ENCODE data around the gene LRRC72. TPM values are rescaled to one million over a fixed set of nuclear protein-coding genes. Genes with fewer than 3 reads are reported as not detected.

The LRRC72 gene
- polyA plus RNA-seq, 1 donor (not counting 4 experiments of a cell fraction or from before 2014, with no cell fraction given): not detected

DNA sequence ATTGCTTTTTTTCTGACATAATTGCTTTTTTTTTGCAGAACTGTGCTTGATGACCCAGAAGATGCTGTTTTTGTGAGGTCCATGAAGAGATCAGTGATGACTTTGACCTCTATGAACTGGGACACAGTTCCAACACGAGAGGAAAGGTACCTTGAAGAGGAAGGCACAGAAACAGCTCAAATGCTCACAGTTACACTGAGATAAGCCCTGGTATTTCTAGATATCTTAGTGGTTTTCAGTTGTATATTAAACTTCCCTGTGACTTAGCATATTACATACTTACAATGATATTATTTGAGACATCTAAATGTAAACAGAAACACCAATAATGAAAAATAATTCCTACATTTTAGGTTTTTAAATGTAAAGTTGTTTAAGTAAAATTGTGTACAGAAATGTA lies 54.7 kb downstream of the LRRC72 start:
- Histone ChIP-seq H2AFZ (ENCODE audit: control insufficient read depth, low read length) (no peak overlapping the region), H3K4me3 (ENCODE audit: control insufficient read depth in 2 of 3, extremely low read depth in 1 of 3, insufficient read depth in 2 of 3, low read depth in 1 of 3, low read length in 3 of 3) (no peak overlapping the region), H3K79me2 (ENCODE audit: control insufficient read depth, insufficient read depth, low read length) (no peaks in the 10 kb centered on the region), H3K36me3 (ENCODE audit: control insufficient read depth in 2 of 2, extremely low read depth in 1 of 2, insufficient read depth in 2 of 2, low read length in 2 of 2) (no peaks in the 10 kb centered on the region), H3K27ac (ENCODE audit: control insufficient read depth, insufficient read depth, low read length) (no peak overlapping the region), H3K4me2 (ENCODE audit: control insufficient read depth, extremely low read depth, insufficient read depth, low read depth, low read length) (no peak overlapping the region), H3K9me1 (ENCODE audit: control insufficient read depth, extremely low read depth, insufficient read depth, low read length) (no peaks in the 10 kb centered on the region), H4K20me1 (ENCODE audit: control insufficient read depth, extremely low read depth, insufficient read depth, low read length) (no peaks in the 10 kb centered on the region), H3K27me3 (ENCODE audit: control insufficient read depth, extremely low read depth, insufficient read depth, low read length) (no peaks in the 10 kb centered on the region), H3K9me3 (ENCODE audit: control insufficient read depth, low read depth, low read length) (no peaks in the 10 kb centered on the region), H3K4me1 (ENCODE audit: control insufficient read depth, extremely low read depth, insufficient read depth, low read length) (no peaks in the 10 kb centered on the region), H3K9ac (ENCODE audit: control insufficient read depth, extremely low read depth, insufficient read depth, low read length) (no peak overlapping the region)
- DNase-seq (ENCODE audit: low read depth, low spot score) (no peak), FAIRE-seq (no peak)
- TF ChIP-seq EZH2 (IDR thresholded peaks at IDR 0.05; ENCODE audit: low read length): no peak
- TF ChIP-seq, protein P1, sequence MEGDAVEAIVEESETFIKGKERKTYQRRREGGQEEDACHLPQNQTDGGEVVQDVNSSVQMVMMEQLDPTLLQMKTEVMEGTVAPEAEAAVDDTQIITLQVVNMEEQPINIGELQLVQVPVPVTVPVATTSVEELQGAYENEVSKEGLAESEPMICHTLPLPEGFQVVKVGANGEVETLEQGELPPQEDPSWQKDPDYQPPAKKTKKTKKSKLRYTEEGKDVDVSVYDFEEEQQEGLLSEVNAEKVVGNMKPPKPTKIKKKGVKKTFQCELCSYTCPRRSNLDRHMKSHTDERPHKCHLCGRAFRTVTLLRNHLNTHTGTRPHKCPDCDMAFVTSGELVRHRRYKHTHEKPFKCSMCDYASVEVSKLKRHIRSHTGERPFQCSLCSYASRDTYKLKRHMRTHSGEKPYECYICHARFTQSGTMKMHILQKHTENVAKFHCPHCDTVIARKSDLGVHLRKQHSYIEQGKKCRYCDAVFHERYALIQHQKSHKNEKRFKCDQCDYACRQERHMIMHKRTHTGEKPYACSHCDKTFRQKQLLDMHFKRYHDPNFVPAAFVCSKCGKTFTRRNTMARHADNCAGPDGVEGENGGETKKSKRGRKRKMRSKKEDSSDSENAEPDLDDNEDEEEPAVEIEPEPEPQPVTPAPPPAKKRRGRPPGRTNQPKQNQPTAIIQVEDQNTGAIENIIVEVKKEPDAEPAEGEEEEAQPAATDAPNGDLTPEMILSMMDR (optimal IDR thresholded peaks at IDR 0.05 in 1 of 3, IDR thresholded peaks at IDR 0.05 in 1 of 3, conservative IDR thresholded peaks at IDR 0.05 in 1 of 3; ENCODE audit: extremely low read depth in 1 of 3, insufficient read depth in 2 of 3, low read length in 3 of 3): no peak
- dilution Hi-C loops (cut with MboI; ENCODE audit: extremely low pct_ligation_motif_present, low sequenced_read_pairs): no loop called here

DNA sequence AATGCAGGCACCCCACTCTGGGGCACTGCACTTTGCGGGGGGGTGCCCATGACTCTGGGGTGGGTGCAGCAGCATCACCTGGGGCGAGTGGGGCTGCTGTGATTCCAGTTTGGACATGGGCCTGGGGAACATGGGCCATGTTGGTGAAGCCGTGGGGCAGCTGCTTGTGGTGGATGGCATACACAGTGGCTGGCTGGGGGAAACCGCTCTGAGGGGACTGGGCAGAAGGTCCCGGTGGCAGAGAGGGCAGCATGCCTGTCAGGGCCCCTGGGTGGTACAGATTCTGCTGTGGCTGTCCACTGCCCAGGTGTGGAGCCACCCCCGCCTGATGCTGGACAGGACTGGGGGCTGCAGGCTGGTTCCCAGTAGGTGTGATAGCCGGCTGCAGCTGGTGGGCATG lies 57.2 kb downstream of the LRRC72 start:
- Histone ChIP-seq H3K4me2 (ENCODE audit: control insufficient read depth, extremely low read depth, insufficient read depth, low read depth, low read length) (no peak overlapping the region), H3K9me3 (ENCODE audit: control insufficient read depth, low read depth, low read length) (no peaks in the 10 kb centered on the region), H2AFZ (ENCODE audit: control insufficient read depth, low read length) (no peak overlapping the region), H3K9ac (ENCODE audit: control insufficient read depth, extremely low read depth, insufficient read depth, low read length) (no peak overlapping the region), H3K36me3 (ENCODE audit: control insufficient read depth in 2 of 2, extremely low read depth in 1 of 2, insufficient read depth in 2 of 2, low read length in 2 of 2) (no peaks in the 10 kb centered on the region), H3K9me1 (ENCODE audit: control insufficient read depth, extremely low read depth, insufficient read depth, low read length) (no peaks in the 10 kb centered on the region), H3K79me2 (ENCODE audit: control insufficient read depth, insufficient read depth, low read length) (no peaks in the 10 kb centered on the region), H3K4me1 (ENCODE audit: control insufficient read depth, extremely low read depth, insufficient read depth, low read length) (no peaks in the 10 kb centered on the region), H4K20me1 (ENCODE audit: control insufficient read depth, extremely low read depth, insufficient read depth, low read length) (no peaks in the 10 kb centered on the region), H3K27me3 (ENCODE audit: control insufficient read depth, extremely low read depth, insufficient read depth, low read length) (no peaks in the 10 kb centered on the region), H3K27ac (ENCODE audit: control insufficient read depth, insufficient read depth, low read length) (no peak overlapping the region), H3K4me3 (ENCODE audit: control insufficient read depth in 2 of 3, extremely low read depth in 1 of 3, insufficient read depth in 2 of 3, low read depth in 1 of 3, low read length in 3 of 3) (no peak overlapping the region)
- dilution Hi-C loops (cut with MboI; ENCODE audit: extremely low pct_ligation_motif_present, low sequenced_read_pairs): no loop called here
- TF ChIP-seq, protein P1 (optimal IDR thresholded peaks at IDR 0.05 in 1 of 3, IDR thresholded peaks at IDR 0.05 in 1 of 3, conservative IDR thresholded peaks at IDR 0.05 in 1 of 3; ENCODE audit: extremely low read depth in 1 of 3, insufficient read depth in 2 of 3, low read length in 3 of 3): no peak
- TF ChIP-seq EZH2 (IDR thresholded peaks at IDR 0.05; ENCODE audit: low read length): no peak
- FAIRE-seq (no peak), DNase-seq (ENCODE audit: low read depth, low spot score) (no peak)

All from keratinocyte (primary cell).